ENCODE results near the gene TBL1X.

- TF ChIP-seq POLR2A (IDR thresholded peaks at IDR 0.05; ENCODE audit: low read length) (no peak), GATA1 (IDR thresholded peaks at IDR 0.05; ENCODE audit: low read depth, low read length) (no peak)
Observed at GRCh38 chrX:9533611-9534010, 68.8 kb downstream of the TBL1X start.
